Panc1 (cell line): ENCODE data around the gene DGCR8. TPM values are rescaled to one million over a fixed set of nuclear protein-coding genes. Genes with fewer than 3 reads are reported as not detected.

ENCODE experiments used
- ATAC-seq: fragments of 200-7000 bp; cut with Tn5 transposase; 2 replicates; pipeline ENCODE4 v1.9.1; 2020; ENCODE audit warnings: mild to moderate bottlenecking, moderate library complexity
- BruUV-seq: library from RNA; stranded (reverse); fragments of 400-500 nt; replicated peaks from 2 replicates; lab custom pipeline; 2021; lab: Mats Ljungman, UMichigan
- CTCF ChIA-PET: fragments of 300-600 bp; sonication (Branson Sonifier 250); formaldehyde crosslinking; loops from one replicate; lab custom pipeline; 2022; ENCODE audit warnings: antibody characterized with exemption; lab: Charles Lee
- POLR2A ChIA-PET: fragments of 300-600 bp; sonication (Branson Sonifier 250); formaldehyde crosslinking; loops from one replicate; lab custom pipeline; 2022; ENCODE audit warnings: antibody characterized with exemption; lab: Charles Lee
- DNase-seq: peaks from one replicate; pipeline ENCODE4 v3.0.0-alpha.2; 2010; ENCODE audit warnings: low read depth, low spot score
- H3K27ac ChIP-seq: 2 replicates; pipeline ENCODE4 v1.5.1; 2011; ENCODE audit warnings: mild to moderate bottlenecking, low read length, inconsistent platforms
- H3K27me3 ChIP-seq: fragments of 200-500 bp; sonication (Bioruptor generic); 2 replicates; pipeline ENCODE4 v1.6.0; 2014; ENCODE audit warnings: low read length, inconsistent platforms; ENCODE audit not compliant: control insufficient read depth, insufficient read depth
- H3K36me3 ChIP-seq: fragments of 200-500 bp; sonication (Bioruptor generic); 2 replicates; pipeline ENCODE4 v1.5.1; 2014; ENCODE audit warnings: inconsistent platforms, mild to moderate bottlenecking, low read length, moderate library complexity; ENCODE audit not compliant: control insufficient read depth, insufficient read depth
- H3K4me1 ChIP-seq: 2 replicates; pipeline ENCODE4 v1.5.1; 2011; ENCODE audit warnings: inconsistent platforms, mild to moderate bottlenecking, low read length, moderate library complexity; ENCODE audit not compliant: control insufficient read depth, insufficient read depth
- H3K4me3 ChIP-seq, 2 experiments: 2 replicates each; pipeline ENCODE4 v1.5.1; 2011 to 2012; ENCODE audit warnings: low read depth in 2 of 2, low read length in 2 of 2, mild to moderate bottlenecking in 2 of 2, inconsistent platforms in 1 of 2, moderate library complexity in 1 of 2
- H3K9me3 ChIP-seq: fragments of 200-500 bp; sonication (Bioruptor generic); 2 replicates; pipeline ENCODE4 v1.5.1; 2014; ENCODE audit warnings: low read depth, mild to moderate bottlenecking, inconsistent platforms, low read length, moderate library complexity; ENCODE audit not compliant: control insufficient read depth, insufficient read depth
- POLR2AphosphoS5 ChIP-seq: IDR thresholded peaks from 2 replicates; pipeline ENCODE4 v1.6.1; 2012; ENCODE audit warnings: mild to moderate bottlenecking, low read depth, low read length, moderate library complexity
- SIN3A ChIP-seq: IDR thresholded peaks from 2 replicates; pipeline ENCODE4 v1.6.1; 2012; ENCODE audit warnings: low read depth, mild to moderate bottlenecking, low read length, moderate library complexity, borderline replicate concordance; ENCODE audit not compliant: insufficient read depth
- TCF7L2 ChIP-seq: IDR thresholded peaks from 2 replicates; pipeline ENCODE4 v1.6.1; 2011; ENCODE audit warnings: mild to moderate bottlenecking, low read depth, low read length, inconsistent platforms
- in situ Hi-C: cut with HindIII; loops from 2 replicates; pipeline ENCODE4 v1.10.0; 2016; ENCODE audit warnings: low sequenced_read_pairs, low pct_unique_long_range_greater_than_20kb
- intact Hi-C: fragments of 100-400 bp; cut with micrococcal nuclease; formaldehyde crosslinking; loops from one replicate; pipeline ENCODE4 v1.10.0; 2022; ENCODE audit not compliant: unreplicated experiment
- total RNA-seq: library from RNA; stranded (reverse); gene quantifications from one replicate; pipeline ENCODE4 v1.2.1, GENCODE V29; 2021; ENCODE audit not compliant: unreplicated experiment
- TF ChIP-seq, protein P1 (sequence below): fragments of 450-650 bp; IDR thresholded peaks from 2 replicates; pipeline ENCODE4 v1.5.1; 2017; ENCODE audit warnings: mild to moderate bottlenecking
- TF ChIP-seq, protein P2 (sequence below), 2 experiments: IDR thresholded peaks; 2 replicates each; pipeline ENCODE4 v1.6.1; 2011 to 2012; ENCODE audit warnings: low read depth in 2 of 2, control low read depth in 1 of 2, low read length in 1 of 2, mild to moderate bottlenecking in 1 of 2, moderate library complexity in 1 of 2; ENCODE audit not compliant: insufficient read depth in 1 of 2

DGCR8 gene
- total RNA-seq, 1 experiment from 2014 or later, result 35.0 TPM

- BruUV-seq, result no TSS peak
- no peaks in the 10 kb centered on the region for H3K9me3 ChIP-seq
- peaks cover 14% of the 10 kb centered on the region for H3K4me1 ChIP-seq
- CTCF ChIA-PET, result no interaction called here
- POLR2A ChIA-PET, result interaction anchor here (0.6 to 0.7 kb wide), 2 partner anchors 104 to 383 kb away, joined by 3 to 6 read pairs; no protein-coding TSS in a partner anchor
- H3K27me3 ChIP-seq, result no peaks in the 10 kb centered on the region
- intact Hi-C loops (no loop called here), in situ Hi-C loops (no loop called here)
- H3K4me3 ChIP-seq, result peak overlapping the region; percentile 82 to 86
- no peak; the same call in 1 of the 2 replicates for TF ChIP-seq SIN3A
- no peak for TF ChIP-seq TCF7L2
- TF ChIP-seq, protein P1, sequence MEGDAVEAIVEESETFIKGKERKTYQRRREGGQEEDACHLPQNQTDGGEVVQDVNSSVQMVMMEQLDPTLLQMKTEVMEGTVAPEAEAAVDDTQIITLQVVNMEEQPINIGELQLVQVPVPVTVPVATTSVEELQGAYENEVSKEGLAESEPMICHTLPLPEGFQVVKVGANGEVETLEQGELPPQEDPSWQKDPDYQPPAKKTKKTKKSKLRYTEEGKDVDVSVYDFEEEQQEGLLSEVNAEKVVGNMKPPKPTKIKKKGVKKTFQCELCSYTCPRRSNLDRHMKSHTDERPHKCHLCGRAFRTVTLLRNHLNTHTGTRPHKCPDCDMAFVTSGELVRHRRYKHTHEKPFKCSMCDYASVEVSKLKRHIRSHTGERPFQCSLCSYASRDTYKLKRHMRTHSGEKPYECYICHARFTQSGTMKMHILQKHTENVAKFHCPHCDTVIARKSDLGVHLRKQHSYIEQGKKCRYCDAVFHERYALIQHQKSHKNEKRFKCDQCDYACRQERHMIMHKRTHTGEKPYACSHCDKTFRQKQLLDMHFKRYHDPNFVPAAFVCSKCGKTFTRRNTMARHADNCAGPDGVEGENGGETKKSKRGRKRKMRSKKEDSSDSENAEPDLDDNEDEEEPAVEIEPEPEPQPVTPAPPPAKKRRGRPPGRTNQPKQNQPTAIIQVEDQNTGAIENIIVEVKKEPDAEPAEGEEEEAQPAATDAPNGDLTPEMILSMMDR, result no peak
- TF ChIP-seq POLR2AphosphoS5, result no peak
- TF ChIP-seq, protein P2, sequence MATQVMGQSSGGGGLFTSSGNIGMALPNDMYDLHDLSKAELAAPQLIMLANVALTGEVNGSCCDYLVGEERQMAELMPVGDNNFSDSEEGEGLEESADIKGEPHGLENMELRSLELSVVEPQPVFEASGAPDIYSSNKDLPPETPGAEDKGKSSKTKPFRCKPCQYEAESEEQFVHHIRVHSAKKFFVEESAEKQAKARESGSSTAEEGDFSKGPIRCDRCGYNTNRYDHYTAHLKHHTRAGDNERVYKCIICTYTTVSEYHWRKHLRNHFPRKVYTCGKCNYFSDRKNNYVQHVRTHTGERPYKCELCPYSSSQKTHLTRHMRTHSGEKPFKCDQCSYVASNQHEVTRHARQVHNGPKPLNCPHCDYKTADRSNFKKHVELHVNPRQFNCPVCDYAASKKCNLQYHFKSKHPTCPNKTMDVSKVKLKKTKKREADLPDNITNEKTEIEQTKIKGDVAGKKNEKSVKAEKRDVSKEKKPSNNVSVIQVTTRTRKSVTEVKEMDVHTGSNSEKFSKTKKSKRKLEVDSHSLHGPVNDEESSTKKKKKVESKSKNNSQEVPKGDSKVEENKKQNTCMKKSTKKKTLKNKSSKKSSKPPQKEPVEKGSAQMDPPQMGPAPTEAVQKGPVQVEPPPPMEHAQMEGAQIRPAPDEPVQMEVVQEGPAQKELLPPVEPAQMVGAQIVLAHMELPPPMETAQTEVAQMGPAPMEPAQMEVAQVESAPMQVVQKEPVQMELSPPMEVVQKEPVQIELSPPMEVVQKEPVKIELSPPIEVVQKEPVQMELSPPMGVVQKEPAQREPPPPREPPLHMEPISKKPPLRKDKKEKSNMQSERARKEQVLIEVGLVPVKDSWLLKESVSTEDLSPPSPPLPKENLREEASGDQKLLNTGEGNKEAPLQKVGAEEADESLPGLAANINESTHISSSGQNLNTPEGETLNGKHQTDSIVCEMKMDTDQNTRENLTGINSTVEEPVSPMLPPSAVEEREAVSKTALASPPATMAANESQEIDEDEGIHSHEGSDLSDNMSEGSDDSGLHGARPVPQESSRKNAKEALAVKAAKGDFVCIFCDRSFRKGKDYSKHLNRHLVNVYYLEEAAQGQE (IDR thresholded peaks at IDR 0.05; ENCODE audit: insufficient read depth in 1 of 2, low read depth in 2 of 2, low read length in 1 of 2), result no peak
- DNase-seq, result no peak
- peak overlapping the region; percentile 94 for H3K27ac ChIP-seq
- ATAC-seq, result peak; percentile 49
- peaks cover 22% of the 10 kb centered on the region for H3K36me3 ChIP-seq
These were observed 37.7 kb downstream of the DGCR8 start for GRCh38 chr22:20117633-20118299.

DNA sequence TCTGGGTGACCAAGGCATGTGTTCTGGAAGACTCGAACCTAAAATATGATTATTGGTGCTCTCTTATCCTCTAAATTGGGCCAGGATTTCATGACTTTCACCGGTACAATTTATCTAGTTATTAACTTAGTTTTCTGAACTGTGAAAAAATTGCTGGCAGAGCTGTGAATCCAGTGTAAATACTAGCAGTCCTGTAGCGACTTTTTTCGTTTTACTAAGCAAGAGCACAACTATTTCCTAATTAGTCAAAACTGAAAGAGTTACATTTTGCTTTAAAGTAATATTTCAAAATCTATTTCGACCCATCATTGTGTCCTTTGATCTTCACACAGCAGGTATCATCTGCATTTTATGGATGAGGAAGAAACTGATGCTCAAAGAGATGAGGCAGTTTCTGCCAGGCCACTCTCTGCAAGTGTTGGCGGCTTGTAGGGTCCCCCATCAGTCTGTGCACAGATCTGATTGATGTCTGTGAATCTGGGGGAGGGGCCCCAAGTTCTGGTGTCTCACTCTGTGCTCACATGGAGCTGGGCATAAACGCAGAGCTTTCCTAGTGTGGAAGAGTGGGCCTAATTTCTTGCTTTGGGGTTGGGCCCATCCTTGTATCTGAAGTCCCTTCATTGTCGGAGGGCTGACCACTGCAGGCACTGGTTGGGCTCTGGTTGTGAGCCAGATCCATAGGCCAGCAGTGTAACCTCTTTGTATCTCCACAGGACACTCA, 38.4 kb downstream of the DGCR8 start:
- ATAC-seq (no peak), DNase-seq (no peak)
- TF ChIP-seq SIN3A (no peak), POLR2AphosphoS5 (no peak)
- TF ChIP-seq, protein P1, result no peak
- Histone ChIP-seq H3K4me1 (peaks cover 14% of the 10 kb centered on the region), H3K27me3 (no peaks in the 10 kb centered on the region), H3K36me3 (peaks cover 22% of the 10 kb centered on the region), H3K4me3 (peak overlapping the region; percentile 82 to 86), H3K9me3 (no peaks in the 10 kb centered on the region), H3K27ac (peak overlapping the region; percentile 94)
- intact Hi-C loops, result no loop called here
- POLR2A ChIA-PET, result interaction anchor here (0.6 kb wide), 1 partner anchor 382 kb away, joined by 3 read pairs; no protein-coding TSS in a partner anchor
- in situ Hi-C loops, result no loop called here
- CTCF ChIA-PET, result no interaction called here
- TSS peak; percentile 91 for BruUV-seq
